C4-2B (cell line): ENCODE measurements around the gene RAB5A.

Experiments used
- CTCF ChIP-seq: fragments of 450-650 bp; conservative IDR thresholded peaks from 2 replicates; pipeline ENCODE4 v1.5.1; 2017; ENCODE audit warnings: mild to moderate bottlenecking
- ZFX ChIP-seq: fragments of 450-650 bp; IDR thresholded peaks from 2 replicates; pipeline ENCODE4 v1.6.1; 2017

DNA sequence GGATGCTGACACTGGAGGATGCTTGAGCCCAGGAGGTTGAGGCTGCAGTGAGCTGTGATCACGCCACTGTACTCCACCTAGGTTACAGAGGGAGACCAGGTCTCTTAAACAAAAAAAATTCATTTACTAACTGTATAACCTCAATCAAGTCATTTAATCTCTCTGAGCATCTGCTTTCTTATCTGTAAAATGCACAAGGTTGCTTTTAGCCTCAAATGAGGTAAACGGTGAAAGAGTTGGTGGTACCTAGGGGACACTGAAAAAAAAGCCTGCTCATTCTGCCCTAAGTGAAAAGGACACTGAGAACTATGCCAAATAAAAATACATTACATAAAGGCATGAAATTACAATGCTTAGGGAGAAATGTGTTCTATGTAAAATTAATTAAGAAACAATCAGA lies 61.7 kb downstream of the RAB5A start:
- TF ChIP-seq CTCF (no peak), ZFX (no peak)
